Epidermal melanocyte (primary cell): ENCODE results near the gene RPS19.

Source experiments
- DNase-seq: peaks from one replicate; pipeline ENCODE4 v3.0.0; 2011; ENCODE audit warnings: low spot score; ENCODE audit not compliant: insufficient read length

The RPS19 gene

DNA sequence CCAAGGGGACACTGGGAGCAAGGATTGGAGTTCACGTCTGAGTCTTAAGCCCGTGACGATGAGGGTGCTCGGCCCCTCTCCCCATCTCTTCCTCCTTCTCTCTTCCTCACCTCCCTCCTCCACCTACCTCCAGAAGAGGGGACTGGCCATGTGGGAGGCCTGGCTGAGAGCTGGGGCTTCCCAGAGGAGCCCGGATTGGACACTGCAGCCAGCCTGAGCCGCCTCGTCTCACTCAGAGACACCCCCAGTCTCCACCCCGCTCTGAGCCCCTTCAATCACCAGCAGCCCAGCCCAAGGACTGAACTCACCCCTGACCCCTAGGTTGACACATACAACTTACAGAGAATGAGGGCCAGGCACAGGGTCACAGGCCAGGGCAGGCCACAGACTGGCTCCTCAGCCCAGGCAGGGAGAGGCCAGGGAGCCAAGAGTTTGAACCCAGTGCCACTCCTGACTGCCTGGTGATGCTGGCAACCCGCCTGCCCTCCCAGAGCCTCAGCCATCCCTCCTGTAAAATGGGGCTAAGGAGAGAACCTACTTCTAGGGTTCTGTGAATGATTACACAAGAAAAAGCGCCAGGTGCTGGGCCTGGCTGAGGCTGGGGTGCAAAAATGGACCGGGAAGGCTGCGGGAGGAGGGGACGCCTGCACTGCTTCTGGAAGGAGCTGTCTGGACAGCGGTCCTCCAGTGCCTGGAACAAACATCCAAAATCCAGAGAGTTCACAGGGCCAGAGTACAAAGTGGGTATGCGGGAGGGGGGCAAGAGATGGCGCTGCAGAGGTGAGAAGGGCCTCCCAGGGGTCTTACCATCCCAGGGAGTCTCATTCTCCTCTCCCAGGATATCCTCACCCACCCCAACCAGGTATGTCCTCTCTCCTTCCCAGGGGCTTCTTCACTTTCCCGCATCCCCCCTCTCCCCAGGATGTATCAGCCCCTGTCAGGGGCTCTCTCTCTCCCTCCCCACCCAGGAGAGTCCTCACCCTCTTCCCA is 18.2 kb downstream of the RPS19 start:
- no peak for DNase-seq

DNA sequence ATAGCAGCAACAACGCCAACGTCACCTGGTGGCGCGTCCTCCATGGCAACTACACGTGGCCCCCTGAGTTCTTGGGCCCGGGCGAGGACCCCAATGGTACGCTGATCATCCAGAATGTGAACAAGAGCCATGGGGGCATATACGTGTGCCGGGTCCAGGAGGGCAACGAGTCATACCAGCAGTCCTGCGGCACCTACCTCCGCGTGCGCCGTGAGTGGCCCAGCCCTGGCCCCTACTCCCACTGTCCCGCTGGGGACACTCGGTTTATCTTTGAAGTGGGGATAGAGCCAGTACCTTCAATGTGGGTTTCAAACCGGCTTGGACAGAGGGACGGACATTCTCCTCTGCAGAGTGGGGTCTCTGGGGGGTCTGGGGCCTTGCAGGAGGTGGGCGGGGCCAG is 19.0 kb downstream of the RPS19 start:
- no peak for DNase-seq

DNA sequence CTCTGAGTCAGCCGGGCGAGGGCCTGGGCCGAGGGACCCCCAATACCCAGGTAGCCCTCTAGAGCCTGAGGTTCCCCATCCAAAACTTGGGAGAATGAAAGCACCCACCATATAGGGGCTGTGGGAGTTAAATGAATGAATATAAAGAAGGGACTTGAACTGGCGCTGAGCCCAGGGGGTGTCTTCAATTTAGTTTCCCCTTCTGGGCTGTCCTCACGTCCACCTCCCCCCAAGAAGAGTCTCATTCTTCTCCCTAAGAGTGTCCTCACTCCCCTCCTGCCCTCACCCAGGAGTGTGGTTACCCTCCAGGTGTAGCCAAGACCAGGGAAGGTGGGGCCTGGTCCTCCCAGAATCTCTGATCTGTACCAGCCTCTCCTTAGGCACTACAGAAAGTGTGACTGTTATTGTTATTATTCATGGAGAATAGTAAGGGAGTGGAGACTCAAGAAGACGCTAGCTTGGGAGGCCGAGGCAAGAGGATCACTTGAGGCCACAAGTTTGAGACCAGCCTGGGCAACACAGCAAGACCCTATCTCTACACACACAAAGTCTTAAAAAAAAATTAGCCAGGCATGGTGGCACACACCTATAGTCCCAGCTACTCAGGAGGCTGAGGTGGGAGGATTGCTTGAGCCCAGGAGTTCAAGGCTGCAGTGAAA is 19.7 kb downstream of the RPS19 start:
- no peak for DNase-seq

DNA sequence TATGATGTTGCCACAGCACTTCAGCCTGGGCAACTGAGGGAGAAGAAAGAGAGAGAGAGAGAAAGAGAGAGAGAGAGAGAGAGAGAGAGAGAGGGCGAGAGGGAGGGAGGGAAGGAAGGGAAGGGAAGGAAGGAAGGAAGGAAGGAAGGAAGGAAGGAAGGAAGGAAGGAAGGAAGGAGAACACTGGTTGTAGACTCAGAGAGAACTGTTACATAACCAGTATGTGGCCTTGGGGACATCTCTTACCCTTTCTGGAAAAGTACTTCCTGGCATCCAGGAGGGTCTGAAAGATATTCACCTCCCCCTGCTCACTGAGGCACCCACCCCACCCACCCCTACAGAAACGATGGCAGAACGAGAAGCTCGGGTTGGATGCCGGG is 20.3 kb downstream of the RPS19 start:
- no peak for DNase-seq

DNA sequence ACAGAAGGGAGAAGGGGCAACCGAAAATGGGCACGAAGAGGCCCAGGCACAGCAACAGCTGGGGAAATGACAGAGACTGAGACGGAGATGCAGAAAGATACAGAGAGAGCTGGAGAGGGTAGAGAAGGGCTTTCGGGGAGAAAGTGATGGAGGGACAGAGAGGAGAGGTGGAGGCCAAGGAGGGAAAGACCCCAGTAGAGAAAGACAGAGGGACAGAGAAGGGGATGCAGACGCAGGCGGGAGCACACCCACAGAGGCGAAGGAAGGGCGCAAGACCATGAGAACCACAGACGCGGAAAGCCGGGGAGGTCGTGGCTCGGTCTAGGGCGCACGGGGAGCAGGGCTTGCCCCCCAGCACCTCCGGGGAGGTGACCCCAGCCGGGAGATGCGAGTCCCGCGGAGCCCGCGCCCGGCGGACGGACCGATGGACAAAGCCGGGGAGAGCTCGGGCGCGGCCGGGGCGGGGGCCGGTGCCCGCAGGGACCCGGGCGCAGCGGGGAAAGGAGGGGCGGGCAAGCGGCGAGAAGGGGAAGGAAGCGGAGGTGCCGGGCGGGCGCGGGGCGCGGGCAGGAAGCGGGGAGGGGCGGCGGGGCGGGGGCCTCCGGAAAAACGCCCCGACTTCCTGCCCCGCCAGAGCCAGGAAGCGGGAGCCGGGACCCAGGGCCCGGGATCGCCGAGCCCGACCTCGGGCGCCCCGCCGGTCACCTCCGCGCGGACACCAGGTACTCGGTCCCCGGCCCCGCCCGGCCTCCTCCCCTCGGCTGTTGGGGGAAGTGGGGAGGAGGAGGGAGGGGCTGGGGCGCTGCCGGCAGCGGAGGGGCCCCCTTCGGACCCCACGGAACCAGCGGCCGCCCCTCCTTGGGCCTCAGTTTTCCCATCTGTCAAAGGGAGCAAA is 22.8 kb downstream of the RPS19 start, which contains the start of gene ARHGEF1:
TSS of gene ARHGEF1 (plus strand) at position 617 of the 895 bp plus-strand sequence. CDS start 4,899 bp downstream, outside the sequence.
- peak; percentile 46 for DNase-seq

DNA sequence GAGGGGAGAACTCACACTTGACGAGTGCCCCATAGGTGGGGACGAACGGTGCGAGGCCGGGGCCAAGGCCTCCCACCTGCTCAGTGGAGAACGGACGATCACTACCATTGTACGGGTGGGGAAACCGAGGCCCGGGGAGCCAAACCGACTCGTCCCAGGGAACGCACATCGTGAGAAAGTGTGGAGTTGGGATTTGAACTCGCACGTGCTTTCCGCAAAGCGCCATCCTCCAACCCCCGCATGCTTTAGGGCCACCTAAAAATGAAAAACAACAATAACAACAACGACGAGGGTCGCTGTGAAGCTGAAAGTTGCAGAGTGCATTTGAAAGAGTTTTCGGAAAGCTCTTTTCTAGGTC is 23.4 kb downstream of the RPS19 start:
- DNase-seq, result no peak

DNA sequence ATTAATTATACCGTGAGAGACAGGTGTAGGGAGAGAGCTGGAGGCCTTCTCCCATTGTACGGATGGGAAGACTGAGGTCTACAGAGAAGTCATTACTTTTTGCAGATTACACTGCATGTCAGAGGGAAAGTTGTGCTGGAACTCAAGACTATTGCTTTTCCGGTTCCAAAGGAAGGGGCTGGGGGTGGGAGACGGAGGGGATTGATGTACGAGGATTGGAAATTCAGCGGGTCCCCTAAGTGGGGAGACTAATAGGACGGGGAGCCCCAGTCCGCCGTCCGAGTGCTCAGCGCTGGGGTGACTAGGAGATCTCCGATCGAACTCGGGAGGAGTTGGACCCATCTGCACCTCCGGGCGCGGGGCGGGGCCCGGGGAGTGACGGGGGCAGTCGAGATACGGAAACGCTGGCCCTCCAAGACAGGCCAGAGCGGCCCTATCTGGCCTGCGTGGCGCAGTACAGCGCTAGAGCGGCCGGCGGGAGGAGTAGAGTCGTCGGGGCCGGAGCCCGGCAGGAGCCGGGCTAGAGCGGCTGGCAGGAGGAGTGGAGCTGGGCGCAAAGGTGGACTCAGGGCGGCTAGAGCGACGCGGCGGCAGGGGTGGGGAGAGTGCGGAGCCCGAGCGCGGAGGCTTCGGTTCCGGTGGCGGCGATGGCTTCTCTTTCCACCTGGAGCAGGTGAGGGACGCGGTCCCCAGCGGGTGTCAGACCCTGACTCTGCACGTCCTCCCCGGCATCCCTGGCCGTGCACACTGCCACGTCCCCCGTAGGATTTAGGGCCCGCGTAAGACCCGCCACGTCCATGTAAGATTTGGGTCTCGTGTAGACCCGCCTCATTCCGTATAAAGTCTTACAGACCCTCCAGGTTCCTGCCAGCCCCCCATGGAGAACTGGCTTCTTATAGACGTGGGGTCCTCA is 24.0 kb downstream of the RPS19 start:
- peak; percentile 99 for DNase-seq

DNA sequence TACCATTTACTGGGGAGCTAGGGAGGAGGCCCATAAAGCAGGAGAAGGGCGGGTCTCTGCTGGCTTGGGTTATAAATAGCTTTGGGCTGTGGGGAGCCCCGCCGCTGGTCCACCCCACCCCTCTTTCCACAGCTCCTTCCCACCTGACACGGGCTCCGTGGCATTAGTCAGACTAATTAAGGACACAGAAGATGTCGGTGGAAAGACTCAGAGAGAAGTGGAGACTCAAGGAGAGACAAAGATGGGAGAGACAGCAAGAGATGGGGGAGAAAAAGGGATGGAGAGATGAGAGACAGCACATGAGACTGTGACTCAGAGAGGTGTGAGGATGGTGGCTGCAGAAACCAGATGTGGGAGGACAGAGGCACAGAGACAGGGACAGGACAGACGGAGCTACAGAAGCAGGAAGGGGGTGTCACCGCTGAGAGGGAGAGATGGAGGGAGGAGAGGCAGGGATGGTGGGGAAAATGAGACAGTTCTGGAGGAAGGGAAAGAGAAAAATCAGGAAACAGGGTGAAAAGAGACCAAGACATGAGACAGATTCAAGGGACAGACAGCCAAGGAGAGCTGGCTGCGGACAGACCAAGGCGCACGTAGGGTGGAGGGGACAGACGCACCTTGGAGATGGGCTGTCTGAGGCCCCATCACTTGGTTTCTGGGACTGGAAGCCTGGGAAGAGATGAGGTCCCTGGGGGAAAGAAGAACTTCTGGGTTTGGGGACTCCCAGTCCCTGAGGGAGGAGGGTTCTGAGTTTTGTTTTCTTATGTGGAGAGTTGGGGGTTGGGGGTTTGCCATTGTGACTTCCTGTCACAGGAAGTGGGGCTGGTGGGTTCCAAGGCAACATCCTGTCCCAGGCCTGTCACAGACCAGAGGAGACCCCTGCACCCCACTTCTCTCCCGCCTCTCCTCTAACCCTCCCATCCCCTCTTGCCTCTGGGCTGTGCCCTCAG is 27.0 kb downstream of the RPS19 start:
- no peak for DNase-seq

DNA sequence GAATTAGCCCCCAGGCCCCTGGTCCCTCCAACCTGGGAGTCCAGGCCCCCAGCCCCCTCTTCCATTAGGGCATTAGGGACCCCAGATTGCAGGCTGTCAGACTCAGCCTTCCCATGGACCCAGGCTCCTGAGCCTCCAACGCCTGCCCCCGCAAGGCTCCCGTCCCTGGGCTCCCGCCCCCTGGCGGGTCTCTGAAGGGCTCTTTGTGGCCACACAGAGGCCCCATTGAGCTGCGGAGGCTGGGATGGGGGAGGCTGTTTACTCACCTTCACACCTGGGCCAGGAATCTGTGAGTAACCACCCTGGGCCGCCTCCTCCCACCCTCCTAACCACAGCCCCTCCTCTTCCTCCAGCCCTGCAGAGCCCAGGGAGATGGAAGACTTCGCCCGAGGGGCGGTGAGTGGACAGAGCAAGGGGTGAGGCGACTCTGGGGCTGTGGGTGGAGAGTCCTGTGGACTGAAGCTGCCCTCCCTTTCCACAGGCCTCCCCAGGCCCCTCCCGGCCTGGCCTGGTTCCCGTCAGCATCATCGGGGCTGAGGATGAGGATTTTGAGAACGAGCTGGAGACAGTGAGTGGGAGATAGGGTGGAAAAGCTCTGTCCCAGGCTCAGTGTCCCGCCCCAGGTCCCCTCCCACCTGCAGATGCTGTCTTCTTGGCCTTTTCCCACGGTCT is 27.8 kb downstream of the RPS19 start:
- DNase-seq, result no peak

DNA sequence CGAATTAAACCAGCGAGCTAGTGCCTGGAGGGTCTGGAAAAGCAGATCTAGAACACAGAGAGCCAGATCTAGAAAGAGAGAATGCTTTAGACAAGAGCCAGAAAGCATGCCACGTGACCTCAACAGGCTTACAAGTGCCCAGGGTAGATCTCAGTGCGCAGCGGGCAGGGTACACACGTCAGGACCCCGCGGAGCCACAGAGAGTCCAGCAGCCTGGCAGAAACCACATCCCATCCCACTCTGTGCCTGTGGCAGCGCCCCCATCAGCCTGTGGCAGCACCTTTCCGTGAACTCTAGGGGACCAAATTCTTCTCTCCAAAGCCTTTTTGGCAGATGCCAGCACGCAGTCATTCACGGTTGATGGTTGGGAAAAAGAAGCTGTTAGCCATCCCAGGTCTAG is 28.9 kb downstream of the RPS19 start:
- no peak for DNase-seq

DNA sequence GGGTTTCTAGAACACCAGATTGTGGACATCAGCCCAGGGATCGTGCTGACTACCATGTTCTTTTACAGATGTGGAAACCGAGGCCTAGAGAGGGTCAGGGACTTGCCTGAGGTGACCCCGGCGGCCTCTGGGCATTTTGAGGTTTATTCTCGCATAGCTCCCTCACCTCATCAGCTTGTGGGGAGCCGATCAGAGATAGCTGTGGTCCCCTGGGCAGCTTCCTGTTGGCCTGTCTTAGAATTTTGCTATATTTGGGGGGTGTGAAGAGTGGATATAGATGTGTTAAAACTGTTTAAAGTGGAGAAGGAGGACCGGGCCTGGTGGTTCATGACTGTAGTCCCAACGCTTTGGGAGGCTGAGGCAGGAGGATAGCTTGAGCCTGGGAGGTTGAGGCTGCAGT is 29.8 kb downstream of the RPS19 start:
- DNase-seq, result no peak

DNA sequence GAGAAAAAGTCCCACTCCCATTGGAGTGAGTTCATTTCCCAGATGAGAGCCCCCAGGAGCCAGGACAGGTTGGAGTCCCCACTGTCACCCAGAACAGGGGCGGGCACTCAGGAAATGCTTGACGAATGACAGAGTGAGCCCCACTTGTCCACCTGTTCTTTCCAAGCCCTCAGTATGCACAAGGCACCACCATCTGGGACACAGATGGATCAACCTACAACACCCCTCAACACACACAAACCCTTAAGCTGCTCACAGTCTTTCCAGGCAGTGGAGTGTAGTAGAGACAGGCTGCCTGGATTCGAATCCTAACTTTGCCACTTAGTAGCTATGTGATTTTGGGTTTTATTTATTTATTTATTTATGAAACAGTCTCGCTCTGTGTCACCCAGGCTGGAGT is 30.9 kb downstream of the RPS19 start:
- no peak for DNase-seq

DNA sequence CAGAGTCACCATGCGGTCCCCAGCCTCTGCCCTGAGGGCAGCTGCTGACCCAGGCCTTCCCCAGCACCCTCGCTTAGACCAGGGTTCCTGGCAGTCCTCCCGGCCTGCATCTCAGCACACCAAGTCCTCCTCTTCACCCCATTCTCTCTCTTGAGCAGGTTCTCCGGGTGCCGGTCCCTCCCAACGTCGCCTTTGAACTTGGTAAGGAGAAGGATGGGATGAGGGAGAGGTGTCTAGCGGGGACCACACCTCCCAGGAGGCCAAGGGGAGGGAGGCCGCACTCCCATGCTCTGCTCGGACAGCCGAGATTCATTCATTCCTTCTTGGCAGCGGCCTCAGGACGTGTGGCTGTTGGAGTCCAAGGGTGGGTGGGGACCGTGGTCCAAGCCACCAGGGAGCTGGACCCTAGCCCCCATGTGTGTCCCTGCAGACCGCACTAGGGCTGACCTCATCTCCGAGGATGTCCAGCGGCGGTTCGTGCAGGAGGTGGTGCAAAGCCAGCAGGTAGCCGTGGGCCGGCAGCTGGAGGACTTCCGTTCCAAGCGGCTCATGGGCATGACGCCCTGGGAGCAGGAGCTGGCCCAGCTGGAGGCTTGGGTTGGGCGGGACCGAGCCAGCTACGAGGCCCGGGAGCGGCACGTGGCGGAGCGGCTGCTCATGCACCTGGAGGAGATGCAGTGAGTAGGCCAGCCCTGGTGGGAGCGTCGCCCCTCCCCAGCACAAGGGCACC is 32.3 kb downstream of the RPS19 start:
- no peak for DNase-seq

DNA sequence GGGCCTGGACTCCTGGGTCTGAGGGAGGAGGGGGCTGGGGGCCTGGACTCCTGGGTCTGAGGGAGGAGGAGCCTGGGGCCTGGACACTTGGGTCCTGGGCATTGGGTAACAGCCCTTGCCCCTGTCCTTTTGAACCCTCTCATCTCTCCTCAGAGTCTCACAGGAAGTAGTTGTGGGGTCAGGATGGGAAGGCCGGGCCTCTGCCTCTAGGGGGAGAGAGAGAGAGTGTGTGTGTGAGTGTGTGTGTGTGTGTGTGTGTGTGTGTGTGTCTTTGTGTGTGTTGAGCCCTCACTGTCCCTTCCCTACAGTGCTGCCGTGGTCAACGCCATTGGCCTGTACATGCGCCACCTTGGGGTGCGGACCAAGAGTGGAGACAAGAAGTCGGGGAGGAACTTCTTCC is 33.8 kb downstream of the RPS19 start:
- DNase-seq, result no peak

DNA sequence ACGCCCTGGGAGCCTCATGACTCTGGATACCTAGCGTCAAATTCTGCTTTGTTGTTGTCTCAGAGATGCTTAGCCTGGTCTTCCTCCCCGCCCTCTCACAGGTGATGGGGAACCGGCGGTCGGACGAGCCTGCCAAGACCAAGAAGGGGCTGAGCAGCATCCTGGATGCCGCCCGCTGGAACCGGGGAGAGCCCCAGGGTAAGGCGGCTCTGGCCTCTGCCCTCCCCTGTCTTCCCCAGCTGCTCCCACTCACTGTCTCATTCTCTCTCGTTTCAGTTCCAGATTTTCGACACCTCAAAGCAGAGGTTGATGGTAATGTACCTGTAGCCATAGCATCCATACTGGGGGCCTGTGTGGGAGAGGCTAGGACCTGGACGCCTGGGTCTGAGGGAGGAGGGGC is 34.3 kb downstream of the RPS19 start:
- DNase-seq, result no peak

DNA sequence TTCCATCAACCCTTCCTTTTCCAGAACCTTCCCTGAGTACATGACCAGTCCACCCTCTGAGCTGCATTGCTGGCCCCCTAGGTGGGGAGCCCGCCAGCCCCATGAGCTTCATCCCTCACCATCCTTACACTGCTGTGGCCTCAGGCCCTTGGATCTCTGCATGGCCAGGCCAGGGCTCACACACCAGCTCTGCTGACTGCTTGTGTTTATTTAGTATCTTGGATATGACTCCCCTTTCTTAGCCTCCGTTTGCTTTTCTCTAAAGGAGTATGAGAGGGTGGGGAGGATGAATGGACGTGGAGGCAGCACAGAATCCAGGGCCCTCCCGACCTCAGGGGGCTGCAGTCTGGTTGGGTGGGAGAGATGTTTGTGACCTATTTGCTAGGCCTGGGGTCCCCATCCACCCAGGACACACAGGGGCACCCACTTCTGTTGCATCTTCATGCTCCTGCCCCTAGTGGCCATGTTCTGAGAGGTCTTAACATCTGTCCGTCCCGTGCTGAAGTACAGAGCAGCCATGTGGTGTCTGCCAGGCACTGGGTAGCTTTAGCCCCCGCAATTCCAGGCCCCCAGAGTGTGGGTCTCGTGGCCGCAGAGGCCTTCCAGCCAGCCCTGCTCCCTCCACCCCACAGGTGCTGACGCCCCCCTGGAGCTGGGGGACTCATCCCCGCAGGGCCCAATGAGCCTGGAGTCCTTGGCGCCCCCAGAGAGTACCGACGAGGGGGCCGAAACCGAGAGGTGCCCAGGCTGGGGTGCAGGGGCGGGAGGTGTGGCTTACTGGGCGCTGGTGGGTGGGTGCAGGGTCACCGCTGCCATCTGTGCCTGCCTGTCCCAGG is 35.9 kb downstream of the RPS19 start:
- no peak for DNase-seq

DNA sequence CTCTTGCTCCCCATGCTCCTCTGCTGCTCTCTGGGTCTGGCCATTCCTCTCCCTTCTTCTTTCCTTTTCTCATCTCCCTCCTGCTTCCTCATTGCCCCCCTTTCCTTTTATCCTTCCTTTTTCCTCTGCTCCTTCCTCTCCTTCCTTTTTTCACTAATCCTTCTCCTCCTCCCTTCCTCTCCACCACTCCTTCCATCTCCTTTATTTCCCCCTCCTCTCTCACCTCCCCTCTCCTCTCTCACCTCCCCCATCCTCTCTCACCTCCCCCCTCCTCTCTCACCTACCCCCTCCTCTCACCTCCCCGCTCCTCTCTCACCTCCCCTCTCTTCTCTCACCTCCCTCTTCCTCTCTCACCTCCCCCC is 36.5 kb downstream of the RPS19 start:
- DNase-seq, result no peak
